Mucosa of gallbladder (tissue), 1 donor: ENCODE results near the gene C1S. TPM values are rescaled to one million over a fixed set of nuclear protein-coding genes. Genes with fewer than 3 reads are reported as not detected.
"Not testable (repeated sequence)": the region's sequence is repeated elsewhere in the genome, so short reads cannot be mapped to it uniquely, and the experiment has no call there.

Experiments
- DNase-seq: peaks from one replicate; pipeline ENCODE4 v3.0.0-alpha.2; 2020; ENCODE audit warnings: low spot score
- total RNA-seq: library from RNA; stranded (reverse); gene quantifications from one replicate; pipeline ENCODE4 v1.2.1, GENCODE V29; 2021
- donor health status: DM: no; HTN: no; CAD: no.

Gene C1S
- total RNA-seq, 1 donor from 2014 or later, result 319 TPM

DNA sequence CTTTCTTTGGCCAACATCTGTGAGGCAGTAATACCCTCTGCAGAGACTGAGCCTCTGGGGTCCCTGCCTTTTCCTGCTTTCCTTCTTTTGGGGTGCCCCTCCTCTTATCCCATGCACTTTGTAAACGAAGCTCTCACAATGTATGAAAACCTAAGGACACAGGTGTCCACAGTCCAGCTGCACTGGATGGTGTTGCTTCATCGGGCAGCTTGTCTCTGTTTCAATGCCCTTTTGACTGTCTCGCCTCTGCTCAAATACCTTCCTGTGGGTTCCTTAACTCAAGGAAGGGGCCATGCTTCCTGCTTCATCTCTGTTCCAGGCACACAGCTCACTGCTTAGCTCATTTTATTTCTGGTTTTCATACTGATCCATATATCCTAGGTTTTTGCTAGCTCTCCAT is 42.1 kb downstream of the C1S start:
- no peak for DNase-seq

DNA sequence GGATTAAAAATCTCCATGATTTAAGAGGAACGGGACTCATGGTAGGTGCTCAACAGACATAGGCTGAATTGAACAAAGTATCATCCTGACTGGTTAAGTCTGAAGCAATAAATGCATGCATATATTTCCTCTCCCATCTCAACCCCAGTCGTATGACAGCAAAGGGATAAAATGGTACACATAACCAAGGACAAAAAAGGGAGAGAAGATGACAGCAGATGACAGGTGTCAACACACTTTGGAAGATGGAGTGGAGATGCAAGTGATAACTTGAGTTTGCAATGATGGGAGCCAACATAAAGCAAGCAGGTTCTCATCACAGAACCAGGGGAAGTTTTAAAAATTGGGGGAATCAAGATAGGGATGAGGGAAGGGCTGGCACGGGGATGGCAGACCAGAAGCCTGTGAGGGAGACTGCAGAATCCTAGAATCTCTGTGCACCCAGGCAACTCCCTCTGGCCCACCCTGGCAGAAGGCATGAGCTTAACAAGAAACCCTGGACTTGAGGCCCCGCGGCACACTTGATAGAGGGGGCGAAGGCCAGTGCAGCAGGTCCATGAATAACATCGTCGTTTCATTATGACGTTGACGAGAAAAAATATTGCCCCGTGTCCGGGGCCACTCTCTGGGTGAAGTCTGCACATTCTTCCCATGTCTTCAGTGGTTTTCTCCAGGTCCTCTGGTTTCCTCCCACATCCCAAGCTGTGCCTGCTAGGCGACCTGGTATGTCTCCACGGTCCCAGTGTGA is 43.5 kb downstream of the C1S start:
- no peak for DNase-seq

DNA sequence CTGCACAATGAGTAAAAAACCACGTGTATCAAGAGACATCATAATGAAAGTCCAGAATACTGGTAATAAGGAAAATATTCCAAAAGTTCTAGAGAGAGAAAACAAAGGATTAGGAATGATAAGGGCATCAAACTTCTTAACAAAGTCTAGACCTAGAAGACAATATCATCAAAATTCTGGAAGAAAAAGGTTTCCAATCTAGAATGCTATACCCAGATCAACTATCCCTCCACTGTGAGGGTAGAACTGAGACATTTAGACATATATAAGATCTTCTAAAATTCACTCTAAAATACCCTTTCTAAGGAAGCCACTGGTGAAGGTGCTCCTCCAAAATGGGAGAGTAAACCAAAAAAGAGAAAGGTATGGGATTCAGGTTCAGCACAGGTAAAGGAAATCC is 45.6 kb downstream of the C1S start:
- DNase-seq, result no peak

DNA sequence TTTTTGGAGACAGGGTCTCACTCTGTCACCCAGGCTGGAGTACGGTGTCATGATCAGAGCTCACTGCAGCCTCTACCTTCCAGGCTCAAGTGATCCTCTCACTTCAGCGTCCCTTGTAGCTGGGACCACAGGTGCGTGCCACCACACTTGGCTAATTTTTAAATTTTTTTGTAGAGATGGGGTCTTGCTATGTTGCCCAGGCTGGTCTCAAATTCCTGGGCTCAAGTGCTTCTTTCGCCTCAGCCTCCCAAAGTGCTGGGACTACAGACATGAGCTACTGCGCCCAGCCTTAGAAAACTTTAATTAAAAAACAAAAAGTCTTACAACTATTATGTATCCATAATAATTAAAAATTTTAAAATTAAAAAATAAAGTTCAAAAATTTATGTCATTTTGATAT is 46.7 kb downstream of the C1S start:
- not testable (repeated sequence) for DNase-seq

DNA sequence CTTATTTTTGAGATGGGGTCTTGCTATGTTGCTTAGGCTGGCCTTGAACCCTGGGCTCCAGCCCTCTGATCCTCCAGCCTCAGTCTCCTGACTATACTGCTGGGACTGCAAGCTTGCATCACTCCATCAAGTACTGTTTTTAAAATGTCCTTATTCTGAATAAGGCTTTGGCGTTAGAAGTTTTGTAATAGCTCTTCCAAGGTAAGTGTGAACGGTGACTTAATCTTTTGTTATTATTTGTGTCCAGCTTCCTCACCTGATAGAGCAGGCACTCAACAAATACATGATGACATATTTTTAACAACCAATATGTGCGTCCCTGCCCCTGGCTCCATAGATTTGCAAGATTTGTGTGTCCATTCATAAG is 47.1 kb downstream of the C1S start:
- DNase-seq, result no peak

DNA sequence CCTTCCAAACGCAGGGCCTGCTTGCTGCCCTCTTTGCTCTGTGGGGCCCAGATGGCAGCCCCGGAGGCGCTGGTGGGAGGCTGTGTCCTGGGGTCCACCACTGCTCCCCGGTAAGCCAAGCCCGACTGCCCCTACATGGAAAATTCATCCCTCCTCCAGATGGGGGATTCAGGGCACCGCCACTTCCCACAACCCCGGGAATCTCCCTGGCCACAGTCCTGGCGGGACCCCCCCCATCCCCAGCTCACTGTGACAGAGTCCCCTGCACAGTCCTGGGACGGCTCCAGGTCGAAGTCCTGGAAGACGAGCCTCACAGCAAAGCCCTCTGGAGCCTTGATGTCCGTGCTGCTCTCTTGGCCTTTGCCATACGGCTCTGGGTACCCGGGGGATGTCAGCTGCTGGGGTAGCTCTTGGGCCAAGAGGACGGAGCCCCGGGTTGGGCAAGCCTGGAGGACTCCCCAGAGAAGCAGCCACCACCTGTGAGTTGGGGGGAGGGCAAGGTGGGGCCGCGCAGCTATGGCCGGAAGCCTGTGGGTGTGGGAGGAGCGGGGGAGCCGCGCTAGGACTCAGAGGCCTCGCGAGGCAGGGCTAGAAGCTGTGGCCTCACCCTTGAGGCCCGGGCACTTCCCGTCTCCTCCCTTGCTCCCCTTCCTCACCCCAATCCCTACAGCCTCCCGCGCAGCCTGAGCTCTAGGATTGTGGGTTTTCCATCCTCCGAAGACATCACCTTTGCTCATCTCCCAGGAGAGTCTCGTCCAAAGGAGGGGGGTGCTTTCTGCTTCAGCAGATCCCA is 47.7 kb downstream of the C1S start:
- peak; percentile 56 for DNase-seq

DNA sequence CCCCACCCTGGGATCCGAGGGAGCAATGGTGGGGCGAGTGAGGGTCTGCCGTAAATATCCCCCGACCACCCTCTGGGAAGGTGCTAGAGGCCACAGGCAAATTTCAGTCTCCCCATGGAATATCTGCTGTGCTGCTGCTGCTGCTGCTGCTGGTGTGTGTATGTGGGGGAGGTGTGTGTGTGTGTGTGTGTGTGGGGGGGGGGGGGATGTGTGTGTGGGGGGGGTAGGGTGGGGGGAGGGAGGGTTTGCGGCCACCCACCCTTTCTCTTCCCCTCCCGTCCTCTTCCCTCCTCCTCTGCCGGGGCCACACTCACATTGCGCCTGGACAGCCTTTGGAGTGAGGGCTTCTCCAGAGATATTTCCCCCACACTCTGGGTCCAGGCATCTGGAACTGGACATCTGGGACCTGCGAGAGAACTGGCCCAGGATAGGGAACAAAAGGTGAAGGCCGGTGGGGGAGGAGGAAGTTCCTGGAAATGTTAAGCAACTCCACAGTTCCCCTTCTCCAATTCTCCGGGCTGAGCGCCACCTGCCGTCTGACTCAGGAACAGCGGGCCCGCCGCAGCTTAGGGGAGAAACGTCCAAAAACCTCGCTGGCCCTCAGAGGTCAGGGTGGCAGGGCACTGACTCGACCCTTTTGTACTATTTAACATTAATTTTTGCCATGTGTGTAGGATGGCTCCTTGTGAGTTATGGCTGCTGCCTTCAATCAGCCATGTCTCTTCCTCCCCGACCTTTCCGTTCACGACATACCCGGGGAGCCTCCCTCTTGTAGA is 48.5 kb downstream of the C1S start, which contains the start of gene C1RL:
C1RL (minus strand) TSS at position 419 of the 776 bp plus-strand sequence; CDS start at position 385, 34 bp downstream.
- peak; percentile 91 for DNase-seq

DNA sequence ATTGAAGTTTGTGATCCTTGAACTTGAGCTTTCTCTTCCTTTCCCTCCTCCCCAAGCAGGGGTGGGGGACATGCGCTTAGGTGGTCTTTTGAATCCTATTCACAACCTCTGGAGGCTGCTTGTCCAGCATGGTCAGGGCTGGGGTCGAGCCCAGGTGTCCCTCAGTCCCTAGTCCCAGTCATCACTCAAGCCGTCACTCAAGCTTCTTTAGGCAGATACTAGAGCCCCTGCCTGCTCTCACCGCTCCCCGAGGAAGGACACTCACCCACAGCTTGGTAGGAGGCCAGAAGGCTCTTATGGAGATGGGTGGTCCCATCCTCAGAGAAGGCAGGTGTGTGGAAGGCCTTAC is 49.0 kb downstream of the C1S start:
- DNase-seq, result no peak

DNA sequence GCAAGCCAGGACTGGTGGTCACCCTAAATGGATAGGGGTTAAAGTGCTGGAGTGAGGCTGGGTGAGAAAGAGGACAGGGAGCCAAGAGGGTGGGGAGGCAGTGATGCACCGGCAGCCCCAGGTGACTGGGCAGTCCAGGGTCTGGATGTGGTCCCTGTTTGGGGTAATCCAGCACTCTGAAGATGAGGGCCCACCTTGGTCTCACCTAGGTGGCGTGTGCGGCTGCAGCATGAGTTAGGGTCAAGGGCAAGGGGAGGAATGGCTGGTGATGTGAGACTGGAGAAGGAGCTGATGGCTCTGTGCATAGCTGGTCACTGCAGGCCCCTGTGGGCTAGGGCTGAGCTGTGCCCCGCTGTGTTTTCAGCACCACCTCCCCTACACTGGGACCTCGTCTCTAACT is 50.1 kb downstream of the C1S start:
- DNase-seq, result no peak

DNA sequence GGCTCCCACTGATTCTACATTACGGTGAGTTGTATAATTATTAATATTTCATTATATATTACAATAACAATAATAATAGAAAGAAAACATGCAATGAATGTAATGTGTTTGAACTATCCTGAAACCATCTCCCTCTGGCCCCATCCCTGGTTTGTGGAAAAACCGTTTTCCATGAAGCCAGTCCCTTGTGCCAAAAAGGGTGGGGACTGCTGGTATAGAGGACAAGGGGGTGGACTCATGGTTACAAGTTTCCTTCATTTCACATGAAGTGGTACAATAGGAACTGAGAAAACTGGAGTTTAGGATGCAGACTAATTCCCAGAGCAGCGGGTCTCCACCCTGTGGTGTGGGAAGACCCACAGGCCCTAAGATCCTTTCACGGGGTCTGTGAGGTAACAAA is 51.5 kb downstream of the C1S start:
- no peak for DNase-seq

DNA sequence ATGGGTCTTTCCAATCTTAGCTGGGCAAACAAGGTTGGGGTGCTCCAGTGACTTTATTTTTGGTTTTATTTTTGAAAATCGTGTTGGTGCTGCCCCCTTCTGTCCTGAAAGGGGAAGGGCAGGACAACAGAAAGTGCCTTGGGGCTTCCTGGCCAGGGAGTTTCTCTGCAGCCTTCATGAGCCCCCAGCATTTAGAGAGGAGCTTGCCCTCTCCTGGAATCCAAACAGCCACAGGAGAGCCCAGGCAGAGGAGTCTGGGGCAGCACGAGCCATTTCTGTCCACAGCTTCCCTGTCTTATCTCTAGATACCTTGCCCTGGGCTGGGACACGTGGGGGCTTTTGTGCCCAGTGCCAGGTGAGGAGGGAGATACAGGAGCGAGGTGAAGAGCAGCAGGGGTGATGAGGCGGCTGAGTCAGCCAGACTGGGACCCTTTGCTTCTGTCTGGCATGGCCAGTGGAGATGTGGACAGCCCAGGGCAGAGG is 52.9 kb downstream of the C1S start:
- peak; percentile 38 for DNase-seq

DNA sequence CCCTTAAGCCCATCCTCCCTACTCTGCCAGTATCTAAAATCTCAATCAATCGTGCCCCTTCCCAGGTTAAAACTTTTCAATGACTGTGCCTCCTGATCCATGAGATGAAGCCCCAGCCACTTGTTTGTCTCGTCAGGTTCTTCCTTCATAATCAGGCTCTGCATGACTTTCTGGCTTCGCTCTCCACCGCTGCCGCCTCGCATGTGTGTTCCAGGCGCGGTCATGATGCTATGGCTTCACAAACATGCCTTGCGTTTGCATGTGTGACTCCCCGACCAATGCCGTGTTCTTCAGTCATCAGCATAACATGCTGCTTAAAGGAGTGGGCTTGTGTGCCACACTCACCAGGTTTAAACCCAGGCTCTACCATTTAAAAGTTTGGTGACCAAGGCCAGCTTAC is 53.5 kb downstream of the C1S start:
- no peak for DNase-seq

DNA sequence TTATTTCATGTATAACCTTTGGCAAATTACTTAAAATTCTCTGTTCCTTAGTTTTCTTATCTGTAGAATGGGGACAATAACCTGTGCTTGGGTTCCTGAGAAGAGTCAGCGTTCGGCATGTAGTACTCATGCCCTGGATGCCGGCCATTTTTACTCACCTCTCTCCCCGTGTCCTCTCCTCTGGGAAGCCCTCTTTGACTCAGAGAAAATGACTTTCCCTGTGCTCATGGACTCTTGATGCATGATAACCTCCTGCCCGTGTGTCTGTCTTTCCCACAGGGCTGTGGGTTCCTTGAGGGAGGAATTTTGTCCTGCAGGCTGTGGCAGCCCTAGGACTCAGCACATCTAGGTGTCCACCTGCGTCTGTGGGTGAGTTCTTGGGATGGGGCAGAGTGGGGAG is 54.3 kb downstream of the C1S start:
- DNase-seq, result no peak

DNA sequence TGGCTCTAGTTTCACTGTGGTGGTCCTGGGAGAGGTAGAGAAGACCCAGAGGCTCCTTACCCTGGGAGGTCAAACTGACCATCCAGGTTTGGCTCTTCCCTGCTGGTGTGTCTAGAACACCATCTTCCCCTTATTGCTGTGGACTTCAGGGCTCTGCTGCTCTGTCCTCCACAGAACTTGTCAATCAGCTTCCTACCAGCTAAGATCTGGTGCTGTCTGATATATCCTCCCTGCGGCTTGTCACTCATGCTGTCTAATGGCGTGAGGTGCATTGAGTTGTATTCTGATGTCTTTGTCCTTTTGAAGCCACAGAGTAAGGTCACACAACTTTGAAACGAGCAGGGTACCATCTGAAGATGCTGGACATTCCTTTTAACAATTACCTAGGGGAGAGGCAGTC is 55.7 kb downstream of the C1S start:
- DNase-seq, result no peak

DNA sequence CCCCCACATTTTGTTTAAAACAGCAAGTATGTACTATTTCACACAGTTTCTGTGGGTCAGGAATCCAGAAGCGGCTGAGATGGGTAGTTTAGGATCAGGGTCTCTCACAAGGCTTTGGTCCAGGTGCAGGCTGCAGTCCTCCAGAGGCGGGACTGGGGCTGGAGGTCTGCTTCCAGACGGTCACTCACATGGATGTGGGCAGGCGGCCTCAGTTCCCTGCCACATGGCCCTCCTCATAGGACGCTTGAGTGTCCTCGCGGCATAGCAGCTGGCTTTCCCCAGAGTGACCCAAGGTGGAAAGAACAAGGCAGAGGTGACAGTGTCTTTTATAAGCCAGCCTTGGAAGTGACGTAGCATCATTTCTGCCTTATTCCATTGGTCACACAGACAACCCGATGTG is 56.4 kb downstream of the C1S start:
- DNase-seq, result no peak

DNA sequence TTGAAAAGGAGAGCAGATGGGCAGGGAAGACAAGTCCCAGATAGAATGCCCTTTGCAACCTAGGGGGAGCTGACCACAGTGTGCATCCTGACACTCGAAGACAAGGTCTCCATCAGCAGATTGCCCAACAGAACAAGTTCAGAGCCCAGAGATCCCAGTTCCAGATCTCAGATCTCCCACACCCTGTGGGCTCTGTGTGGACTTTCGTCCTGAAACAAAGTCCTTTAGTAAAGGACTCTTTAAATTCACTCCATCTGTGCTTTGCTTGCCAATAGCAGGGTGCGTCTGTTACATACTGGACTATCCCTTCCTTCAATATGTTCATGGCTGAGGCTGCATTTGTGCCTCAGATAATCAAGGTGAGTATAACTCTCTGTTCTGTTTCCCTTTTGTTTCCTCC is 57.2 kb downstream of the C1S start:
- DNase-seq, result no peak

DNA sequence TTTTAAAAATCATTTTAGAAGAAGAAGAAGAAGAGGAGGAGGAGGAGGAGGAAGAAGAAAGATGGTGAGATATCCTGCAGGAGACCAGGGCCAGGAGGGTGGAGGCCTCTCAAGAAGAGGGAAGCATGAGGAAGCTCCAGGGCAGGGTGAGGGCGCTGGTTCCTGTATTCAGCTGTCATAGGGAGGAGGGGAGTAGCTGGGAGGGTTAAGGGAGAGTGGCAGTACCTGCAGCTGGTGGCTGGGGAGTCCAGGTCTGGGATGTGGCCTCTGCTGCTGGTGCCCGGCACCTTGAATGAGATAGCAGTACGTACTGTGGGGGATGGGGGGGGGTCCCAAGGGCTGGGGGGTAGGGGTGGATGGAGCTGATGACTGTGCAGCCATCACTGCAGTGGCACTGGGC is 58.4 kb downstream of the C1S start:
- no peak for DNase-seq

DNA sequence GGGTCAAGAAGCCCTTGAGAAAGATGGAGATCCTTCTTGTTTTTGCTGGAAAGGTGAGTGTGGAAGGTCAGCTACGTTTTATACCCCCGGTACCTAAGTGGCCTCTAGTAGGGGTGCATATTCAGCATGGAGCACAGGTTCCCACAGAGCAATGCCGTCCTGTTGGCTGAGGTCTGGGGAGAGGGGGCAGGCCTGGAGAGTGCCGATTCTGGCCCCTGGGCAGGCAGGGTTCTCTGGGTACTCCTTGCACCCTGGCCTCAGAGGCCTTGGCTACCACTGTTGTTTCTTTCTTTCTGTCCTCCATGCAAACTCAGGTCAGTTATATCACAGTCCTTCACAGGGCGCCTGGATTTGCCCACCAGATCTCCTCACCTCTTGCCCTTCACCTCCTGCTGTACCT is 59.6 kb downstream of the C1S start:
- DNase-seq, result no peak
